NT2/D1 (cell line): ENCODE measurements around the gene LHX3.

Experiments
- SUZ12 ChIP-seq: IDR thresholded peaks from 2 replicates; pipeline ENCODE4 v1.6.1; 2011; ENCODE audit not compliant: insufficient read length, insufficient read depth; ENCODE audit errors: extremely low read depth
- ZNF274 ChIP-seq: IDR thresholded peaks from 2 replicates; pipeline ENCODE4 v1.6.1; 2011; ENCODE audit warnings: mild to moderate bottlenecking, low read depth, low read length

DNA sequence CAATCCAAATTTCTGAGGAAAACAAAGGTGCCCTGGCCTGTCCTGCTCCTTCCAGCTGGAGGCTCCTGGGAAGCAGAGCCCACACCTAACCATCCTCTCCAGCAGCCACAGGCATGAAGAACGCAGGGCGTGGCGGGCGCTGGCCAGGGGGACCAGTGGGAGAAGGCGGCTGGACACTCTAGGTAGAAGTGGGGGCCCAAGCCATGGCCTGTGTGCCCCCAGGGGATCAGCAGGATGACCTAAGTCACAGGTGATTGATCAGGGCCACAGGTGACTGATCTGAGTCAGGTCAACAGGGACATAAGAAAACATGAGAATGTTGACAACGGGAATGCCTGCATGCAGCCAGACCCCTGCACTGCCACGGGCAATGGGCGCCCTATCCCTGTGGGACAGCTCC, 37.3 kb upstream of the LHX3 start:
- TF ChIP-seq ZNF274: no peak
- no peak for TF ChIP-seq SUZ12
